ENCODE data around the gene NOS3.

Gene NOS3

GRCh38 chr7:150959739-150960734 lies 30.8 kb upstream of the NOS3 start:
- no peak for DNase-seq (ENCODE audit: low read depth)
- H3K4me3 ChIP-seq (ENCODE audit: low read depth, low read length): no peak overlapping the region
- TF ChIP-seq CTCF (IDR thresholded peaks at IDR 0.05; ENCODE audit: insufficient read depth, low read depth, low read length, missing control alignments): no peak

DNA sequence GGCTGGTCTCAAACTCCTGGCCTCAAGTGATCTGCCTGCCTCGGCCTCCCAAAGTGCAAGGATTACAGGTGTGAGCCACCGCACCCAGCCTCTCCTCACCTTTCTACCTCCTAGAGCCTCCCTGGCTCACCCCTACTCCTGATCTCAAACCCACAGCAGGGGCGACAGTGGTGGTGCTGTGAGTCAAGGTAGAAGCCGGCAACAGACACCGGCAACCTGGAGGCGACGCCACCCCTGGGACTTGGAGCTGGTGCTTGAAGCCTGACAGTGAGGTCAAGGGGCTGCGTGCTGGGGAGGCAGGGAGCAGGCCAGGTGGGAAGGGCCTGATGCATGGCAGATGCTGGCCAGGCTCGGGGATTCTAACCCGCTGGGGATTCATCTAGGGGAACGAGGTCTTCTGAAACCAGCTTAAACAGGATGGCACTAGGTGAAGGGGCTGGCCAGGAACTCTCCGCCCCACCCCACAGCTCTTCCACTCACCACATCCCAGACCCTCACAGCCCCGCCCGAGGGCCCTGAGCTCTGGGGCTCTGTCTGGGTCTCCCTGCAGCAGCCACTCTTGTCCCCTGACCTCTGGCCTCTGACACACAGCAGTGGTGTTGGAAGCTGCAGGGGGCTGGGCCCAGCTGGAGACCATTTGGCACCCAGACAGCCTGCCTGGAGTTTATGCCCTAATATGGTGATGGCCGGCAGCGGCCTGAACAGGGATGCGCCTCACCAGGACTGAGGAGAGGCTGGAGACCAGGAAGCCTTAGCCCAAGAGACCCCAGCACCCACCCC lies 29.1 kb upstream of the NOS3 start:
- no peak for DNase-seq (ENCODE audit: low read depth)
- no peak overlapping the region for H3K4me3 ChIP-seq (ENCODE audit: low read depth, low read length)
- TF ChIP-seq CTCF (IDR thresholded peaks at IDR 0.05; ENCODE audit: insufficient read depth, low read depth, low read length, missing control alignments): no peak

GRCh38 chr7:150962290-150962552 lies 28.6 kb upstream of the NOS3 start:
- no peak overlapping the region for H3K4me3 ChIP-seq (ENCODE audit: low read depth, low read length)
- no peak for DNase-seq (ENCODE audit: low read depth)
- TF ChIP-seq CTCF (IDR thresholded peaks at IDR 0.05; ENCODE audit: insufficient read depth, low read depth, low read length, missing control alignments): no peak

DNA sequence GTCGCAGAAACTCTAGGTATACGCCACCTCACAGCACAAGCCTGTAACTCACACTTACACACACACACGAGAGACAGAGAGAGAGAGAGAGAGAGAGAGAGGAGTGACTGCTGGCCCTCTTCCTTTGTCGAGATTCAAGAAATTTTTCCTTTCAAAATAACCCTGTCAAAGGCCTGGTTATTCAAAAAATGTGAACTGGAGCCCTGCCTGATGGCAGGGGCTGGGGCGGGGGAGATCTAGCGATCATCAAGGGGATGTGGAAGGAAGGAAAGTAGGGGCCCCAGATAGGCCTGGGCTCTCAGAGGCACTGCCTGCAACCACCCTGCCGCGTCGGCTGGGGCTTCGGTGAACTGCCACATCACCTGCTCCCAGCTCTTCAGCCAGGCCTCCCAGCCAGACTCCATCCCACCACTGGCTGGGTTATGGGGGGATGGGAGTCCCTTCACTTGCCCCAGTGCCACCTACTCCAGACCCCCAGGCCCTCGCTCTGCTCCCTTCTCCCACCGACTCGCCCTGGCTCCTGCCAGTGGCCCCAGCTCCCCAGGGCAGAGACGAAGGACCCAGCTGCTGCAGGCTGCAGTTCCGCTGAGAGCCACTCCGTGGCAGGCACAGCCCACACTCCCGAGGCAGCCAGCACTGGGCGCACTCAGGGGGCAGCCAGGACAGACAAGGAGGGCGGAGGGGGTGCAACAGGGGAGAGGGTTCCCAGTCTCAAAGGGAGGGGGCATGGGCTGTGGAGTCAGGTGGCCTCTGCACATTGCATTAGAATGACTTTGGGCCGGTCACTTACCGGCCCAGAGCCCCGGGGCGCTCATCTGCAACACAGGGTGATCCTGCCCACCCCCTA lies 28.0 kb upstream of the NOS3 start:
- H3K4me3 ChIP-seq (ENCODE audit: low read depth, low read length): no peak overlapping the region
- TF ChIP-seq CTCF (IDR thresholded peaks at IDR 0.05; ENCODE audit: insufficient read depth, low read depth, low read length, missing control alignments): peak; percentile 94
- DNase-seq (ENCODE audit: low read depth): peak; percentile 43

DNA sequence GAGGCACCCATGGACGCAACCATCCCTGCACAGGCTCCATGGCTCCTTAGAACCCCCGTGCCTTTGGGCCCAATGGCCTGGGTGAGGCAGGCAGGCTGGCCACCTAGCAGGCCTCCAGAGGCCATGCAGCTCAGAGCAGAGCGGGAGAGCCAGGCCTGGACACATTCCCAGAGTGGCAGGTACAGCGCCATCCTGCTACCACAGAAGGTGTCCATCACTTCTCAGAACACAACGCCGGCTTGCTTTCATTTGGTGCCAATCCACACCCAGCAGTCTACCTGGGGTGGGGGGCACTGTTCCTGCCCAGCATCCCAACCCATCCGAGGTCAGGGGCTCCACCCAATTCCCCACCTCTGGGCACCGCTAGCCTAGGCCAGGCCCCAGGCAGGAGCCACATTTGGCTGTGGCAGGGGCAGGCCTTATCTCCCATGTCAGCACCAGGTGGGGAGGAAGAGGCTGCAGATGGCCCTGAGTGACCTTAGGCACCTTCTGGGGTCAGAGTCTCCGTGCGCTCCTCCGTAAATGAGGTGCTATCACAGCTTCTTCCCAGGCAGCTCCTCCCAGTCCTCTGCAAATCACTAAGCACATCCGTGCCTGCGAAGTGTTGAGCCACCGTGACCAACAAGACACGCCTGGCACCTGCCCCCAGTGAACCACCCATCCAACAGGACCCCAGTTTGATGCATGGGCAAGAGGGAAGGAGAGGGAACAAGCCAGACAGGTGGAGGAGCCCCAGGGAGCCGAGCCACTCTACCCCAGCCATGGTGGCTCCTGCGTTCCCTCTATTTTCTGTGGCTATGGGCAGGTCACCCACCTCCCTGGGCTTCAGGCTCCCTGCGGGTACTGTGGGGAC lies 26.9 kb upstream of the NOS3 start:
- H3K4me3 ChIP-seq (ENCODE audit: low read depth, low read length): no peak overlapping the region
- DNase-seq (ENCODE audit: low read depth): no peak
- TF ChIP-seq CTCF (IDR thresholded peaks at IDR 0.05; ENCODE audit: insufficient read depth, low read depth, low read length, missing control alignments): no peak

DNA sequence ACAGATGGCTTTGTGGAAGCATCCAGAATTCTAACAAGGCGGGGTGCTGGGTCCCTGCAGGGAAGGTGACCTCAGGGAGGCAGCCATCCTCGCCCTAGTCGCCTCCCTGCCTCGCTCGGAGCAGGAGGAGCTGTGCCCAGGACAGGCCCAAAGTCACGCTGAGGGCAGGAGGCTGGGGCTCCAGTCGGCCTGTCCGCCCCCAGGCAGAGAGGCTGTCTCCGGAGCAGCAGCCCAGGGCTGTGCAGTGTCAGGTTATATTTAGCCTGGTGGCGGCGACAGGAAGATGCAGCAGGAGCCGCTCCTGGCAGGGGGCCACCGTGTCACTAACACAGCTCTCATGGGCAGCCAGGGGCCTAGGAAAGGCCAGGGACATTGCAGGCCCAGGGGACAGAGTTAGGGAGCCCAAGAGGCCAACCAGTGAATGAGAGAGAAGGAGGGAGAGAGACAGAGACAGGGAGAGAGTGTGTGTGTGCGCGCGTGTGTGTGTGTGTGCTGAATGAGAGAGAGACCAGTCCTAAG lies 26.2 kb upstream of the NOS3 start:
- DNase-seq (ENCODE audit: low read depth): no peak
- no peak for TF ChIP-seq CTCF (IDR thresholded peaks at IDR 0.05; ENCODE audit: insufficient read depth, low read depth, low read length, missing control alignments)
- H3K4me3 ChIP-seq (ENCODE audit: low read depth, low read length): no peak overlapping the region

Measured in GM12865 (cell line).